ENCODE measurements around the gene NCL. TPM values are rescaled to one million over a fixed set of nuclear protein-coding genes. Genes with fewer than 3 reads are reported as not detected.
A peak's percentile ranks its signal among the peaks of the same experiment; 100 is the strongest.

NCL gene, protein sequence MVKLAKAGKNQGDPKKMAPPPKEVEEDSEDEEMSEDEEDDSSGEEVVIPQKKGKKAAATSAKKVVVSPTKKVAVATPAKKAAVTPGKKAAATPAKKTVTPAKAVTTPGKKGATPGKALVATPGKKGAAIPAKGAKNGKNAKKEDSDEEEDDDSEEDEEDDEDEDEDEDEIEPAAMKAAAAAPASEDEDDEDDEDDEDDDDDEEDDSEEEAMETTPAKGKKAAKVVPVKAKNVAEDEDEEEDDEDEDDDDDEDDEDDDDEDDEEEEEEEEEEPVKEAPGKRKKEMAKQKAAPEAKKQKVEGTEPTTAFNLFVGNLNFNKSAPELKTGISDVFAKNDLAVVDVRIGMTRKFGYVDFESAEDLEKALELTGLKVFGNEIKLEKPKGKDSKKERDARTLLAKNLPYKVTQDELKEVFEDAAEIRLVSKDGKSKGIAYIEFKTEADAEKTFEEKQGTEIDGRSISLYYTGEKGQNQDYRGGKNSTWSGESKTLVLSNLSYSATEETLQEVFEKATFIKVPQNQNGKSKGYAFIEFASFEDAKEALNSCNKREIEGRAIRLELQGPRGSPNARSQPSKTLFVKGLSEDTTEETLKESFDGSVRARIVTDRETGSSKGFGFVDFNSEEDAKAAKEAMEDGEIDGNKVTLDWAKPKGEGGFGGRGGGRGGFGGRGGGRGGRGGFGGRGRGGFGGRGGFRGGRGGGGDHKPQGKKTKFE
- 1,000 to 10,000 TPM in 3 of 4 donors, 100 to 1,000 TPM in 1; 959 to 1,164 (median 1,129) TPM for polyA plus RNA-seq (ENCODE audit: insufficient read length in 4 of 4)

DNA sequence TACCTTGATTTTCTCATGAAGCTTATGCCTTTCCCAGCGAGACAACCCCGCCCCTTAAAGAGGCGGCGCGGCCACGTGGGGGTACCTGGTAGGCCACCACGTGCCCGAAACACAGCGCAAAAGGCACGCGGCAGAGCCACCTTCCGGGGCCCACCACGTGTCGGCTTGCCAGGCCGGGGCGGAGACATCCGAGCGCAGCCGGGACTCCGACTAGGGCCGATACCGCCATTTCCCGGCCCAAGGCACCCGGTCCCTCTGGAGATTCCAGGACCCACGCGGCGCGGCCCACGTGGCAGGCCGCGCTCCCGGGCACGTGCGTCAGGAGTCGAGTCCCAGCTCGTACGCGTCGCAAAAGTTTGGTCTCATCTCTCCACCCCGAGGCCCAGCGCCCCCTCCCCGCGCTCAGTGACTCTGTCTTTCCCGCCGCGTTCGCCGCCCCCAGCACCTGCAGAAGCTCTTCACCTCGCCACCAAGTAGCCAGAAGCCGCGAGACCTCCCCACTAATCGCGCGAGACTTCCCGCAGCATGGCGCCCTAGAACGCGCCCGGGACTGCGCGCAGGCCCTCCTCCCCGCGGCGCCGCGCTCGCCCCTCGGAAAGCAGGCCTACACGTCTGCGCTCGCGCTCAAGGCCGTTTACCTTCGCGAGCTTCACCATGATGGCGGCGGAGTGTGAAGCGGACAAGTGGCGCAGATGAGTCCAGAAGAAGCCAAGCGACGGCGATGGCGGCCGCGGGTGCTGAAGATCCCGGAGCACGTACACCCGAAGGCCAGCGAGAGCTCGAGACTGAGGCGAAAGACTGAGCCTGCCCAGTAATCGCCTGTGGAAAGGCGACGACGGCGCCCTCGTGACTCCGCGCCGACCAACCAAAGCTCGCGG, at the start of gene NCL:
Gene NCL, minus strand, starts transcription at position 787 of the 878 bp plus-strand sequence. Its CDS starts 131 bp downstream, at position 656.
- peak in 3 of 4 donors; percentile 73 to 91 (median 76) for DNase-seq (ENCODE audit: low read depth in 4 of 4, low spot score in 3 of 4)

DNA sequence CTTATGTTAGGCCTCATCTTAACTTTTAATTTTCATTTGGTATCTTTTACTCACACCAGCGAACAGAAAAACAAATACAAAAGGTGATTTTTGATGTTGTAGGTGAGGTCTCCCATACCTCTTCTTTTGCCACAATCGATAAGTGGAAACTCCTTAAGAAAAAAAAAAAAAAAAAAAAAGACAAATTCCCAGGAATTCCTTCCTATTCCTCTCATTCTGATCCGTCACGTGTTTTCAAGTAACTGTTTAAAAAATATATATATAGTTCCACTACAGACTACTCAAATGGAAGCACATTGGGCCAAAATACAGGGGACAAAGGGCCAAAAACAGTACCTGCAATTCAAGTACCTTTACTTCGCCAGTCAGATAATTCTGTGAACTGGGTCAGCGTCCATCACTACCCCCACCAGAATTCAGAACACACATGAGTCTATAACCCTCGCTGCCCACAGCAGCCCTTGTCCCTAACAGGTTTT, 49.5 kb upstream of the NCL start:
- DNase-seq (ENCODE audit: low read depth in 4 of 4, low spot score in 3 of 4) = no peak

DNA sequence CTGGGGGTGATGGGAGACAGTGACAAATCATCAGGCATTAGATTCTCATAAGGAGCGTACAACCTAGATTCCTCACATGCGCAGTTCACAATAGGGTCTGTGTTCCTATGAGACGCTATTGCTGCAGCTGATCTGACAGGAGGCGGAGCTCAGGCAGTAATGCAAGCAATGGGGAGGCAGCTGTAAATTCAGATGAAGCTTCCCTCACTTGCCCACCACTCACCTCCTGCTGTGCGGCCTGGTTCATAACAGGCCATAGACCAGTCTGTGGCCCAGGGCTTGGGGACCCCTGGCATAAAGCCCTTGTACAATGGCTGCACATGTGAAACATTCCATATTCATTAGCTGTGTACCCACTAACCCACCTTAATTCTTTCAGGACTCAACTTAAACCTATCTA, 47.9 kb upstream of the NCL start:
- DNase-seq (ENCODE audit: low read depth in 4 of 4, low spot score in 3 of 4) = no peak

GRCh38 chr2:231503766-231504165, 39.5 kb upstream of the NCL start:
- DNase-seq (ENCODE audit: low read depth in 4 of 4, low spot score in 3 of 4) = no peak

GRCh38 chr2:231502596-231502995, 38.3 kb upstream of the NCL start:
- no peak for DNase-seq (ENCODE audit: low read depth in 4 of 4, low spot score in 3 of 4)

DNA sequence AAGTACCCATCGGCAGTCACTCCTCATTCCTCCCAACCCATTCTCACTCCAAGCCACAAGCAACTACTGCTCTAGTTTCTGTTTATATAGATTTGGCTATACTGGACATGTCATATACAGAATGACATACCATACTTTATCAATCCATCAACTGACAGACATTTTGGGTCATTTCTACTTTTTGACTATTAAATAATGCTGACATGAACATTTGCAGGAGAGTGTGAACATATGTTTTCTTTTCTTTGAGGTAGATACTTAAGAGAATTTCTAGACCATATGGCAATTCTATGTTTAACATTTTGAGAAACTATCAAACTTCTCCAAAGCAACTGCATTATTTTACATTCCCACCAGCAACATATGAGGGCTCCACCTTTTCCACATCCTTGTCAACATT, 33.4 kb upstream of the NCL start:
- no peak for DNase-seq (ENCODE audit: low read depth in 4 of 4, low spot score in 3 of 4)

- DNase-seq (ENCODE audit: low read depth in 4 of 4, low spot score in 3 of 4) = no peak
Measured at GRCh38 chr2:231494669-231495068, 30.4 kb upstream of the NCL start.

DNA sequence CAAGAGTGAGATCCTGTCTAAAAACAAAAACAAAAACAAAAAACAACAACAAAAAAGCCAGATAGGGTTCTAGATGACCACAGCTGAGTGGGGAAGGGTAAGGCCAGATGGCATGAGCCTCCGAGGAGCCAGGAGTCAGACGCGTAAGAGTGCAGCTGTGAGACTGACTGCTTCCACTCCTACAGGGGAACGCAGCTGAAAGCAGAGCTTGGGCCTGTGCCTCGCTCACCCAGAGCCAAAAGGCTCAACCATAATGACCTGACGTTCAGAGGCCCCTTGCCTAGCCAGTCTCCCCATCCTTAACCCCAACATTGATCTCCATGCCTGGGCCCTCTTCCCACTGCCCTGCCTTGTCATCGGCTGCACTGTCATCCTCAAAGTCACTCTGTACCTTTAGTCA, 26.5 kb upstream of the NCL start:
- no peak for DNase-seq (ENCODE audit: low read depth in 4 of 4, low spot score in 3 of 4)

GRCh38 chr2:231489990-231490389, 25.7 kb upstream of the NCL start:
- DNase-seq (ENCODE audit: low read depth in 4 of 4, low spot score in 3 of 4) = no peak

GRCh38 chr2:231488331-231488730, 24.0 kb upstream of the NCL start:
- DNase-seq (ENCODE audit: low read depth in 4 of 4, low spot score in 3 of 4) = no peak

DNA sequence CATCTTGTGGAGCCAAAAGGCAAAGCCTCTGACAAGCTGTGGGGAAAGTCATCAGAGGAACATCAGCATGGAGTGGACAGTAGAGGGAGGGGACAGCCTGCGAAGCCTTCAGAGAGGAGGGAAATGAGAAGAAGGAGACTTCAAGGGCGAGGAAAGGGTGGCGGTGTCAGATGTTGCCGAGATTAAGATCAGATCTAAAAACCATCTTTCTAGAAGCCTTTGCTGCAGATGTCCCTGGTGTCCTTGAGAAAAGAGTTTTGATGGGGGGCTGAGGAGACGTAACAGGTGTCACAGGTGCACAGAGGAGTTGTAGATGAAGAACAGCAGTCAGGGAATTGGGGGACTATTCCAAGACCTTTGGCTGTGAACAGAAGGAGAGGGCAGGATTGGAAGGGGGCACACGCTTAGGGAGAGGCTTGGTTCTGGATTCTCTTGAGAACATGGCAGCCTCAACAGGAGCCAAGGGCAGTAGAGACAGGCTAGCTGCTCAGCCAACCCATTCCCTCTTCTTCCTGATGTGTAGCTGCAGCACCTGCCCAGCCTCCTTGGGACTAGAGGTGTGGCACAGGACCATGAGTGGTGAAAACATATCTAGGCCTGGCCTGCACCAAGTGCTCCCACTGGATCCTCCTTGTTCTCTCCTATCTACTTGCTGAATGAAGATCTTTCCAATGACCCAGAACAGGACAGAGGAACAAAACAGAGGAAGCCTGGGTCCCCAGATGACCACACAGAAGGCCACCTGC, 22.7 kb upstream of the NCL start:
- no peak for DNase-seq (ENCODE audit: low read depth in 4 of 4, low spot score in 3 of 4)

GRCh38 chr2:231483398-231484329, 19.4 kb upstream of the NCL start:
- DNase-seq (ENCODE audit: low read depth in 4 of 4, low spot score in 3 of 4) = peak in 1 of 4 donors; percentile 7

GRCh38 chr2:231482806-231483391, 18.6 kb upstream of the NCL start:
- peak in 2 of 4 donors; percentile 57 to 60 for DNase-seq (ENCODE audit: low read depth in 4 of 4, low spot score in 3 of 4)

GRCh38 chr2:231480781-231481180, 16.5 kb upstream of the NCL start:
- DNase-seq (ENCODE audit: low read depth in 4 of 4, low spot score in 3 of 4) = no peak

DNA sequence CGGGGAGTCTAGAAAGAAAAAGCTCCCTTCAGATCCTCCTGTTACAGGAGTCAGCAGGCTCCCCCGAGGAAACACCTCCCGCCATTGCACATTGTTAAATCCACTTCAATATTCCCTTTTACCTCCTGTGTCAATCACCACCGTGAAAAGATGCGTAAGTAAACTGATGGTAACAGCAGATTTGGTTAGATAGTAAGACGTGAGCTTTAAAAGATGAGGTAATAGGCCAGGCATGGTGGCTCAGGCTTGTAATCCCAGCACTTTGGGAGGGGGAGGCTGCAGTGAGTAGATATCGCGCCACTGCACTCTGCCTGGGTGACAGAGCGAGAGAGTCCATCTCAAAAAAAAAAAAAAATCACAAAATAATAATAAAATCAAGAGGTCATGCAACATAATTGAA, 15.2 kb upstream of the NCL start:
- no peak for DNase-seq (ENCODE audit: low read depth in 4 of 4, low spot score in 3 of 4)

- DNase-seq (ENCODE audit: low read depth in 4 of 4, low spot score in 3 of 4) = no peak
Measured at GRCh38 chr2:231476920-231477319, 12.6 kb upstream of the NCL start.

- no peak for DNase-seq (ENCODE audit: low read depth in 4 of 4, low spot score in 3 of 4)
Measured at GRCh38 chr2:231475965-231476364, 11.7 kb upstream of the NCL start.

DNA sequence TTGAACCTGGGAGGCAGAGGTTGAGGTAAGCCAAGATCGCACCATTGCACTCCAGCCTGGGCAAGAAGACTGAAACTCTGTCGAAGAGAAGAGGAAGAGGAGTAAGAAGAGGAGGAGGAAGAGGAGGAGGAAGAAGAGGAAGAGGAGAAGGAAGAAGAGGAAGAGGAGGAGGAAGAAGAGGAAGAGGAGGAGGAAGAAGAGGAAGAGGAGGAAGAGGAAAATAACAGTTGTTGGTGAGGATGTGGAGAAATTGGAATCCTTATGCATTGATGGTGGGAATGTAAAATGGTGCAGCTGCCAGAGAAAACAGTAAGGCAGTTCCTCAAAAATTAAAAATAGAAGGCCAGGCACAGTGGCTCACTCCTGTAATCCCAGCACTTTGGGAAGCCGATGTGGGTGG, 8.5 kb upstream of the NCL start:
- no peak for DNase-seq (ENCODE audit: low read depth in 4 of 4, low spot score in 3 of 4)

All from right renal pelvis (tissue), 4 donors.